Activated B cell treated with CpG ODN at 0.5 μM for 24 hours (primary cell): Measurements from ENCODE around the gene TMEM220. TPM values are rescaled to one million over a fixed set of nuclear protein-coding genes. Genes with fewer than 3 reads are reported as not detected.

Experiments
- ATAC-seq: fragments of 200-7000 bp; cut with Tn5 transposase; one replicate; pipeline ENCODE4 v1.10.0; 2021; ENCODE audit warnings: low read depth, mild to moderate bottlenecking, moderate library complexity
- CTCF ChIA-PET: fragments of 350-600 bp; sonication (Branson Sonifier 250); formaldehyde crosslinking; loops from one replicate; lab custom pipeline; 2021; ENCODE audit warnings: antibody characterized with exemption; lab: Charles Lee
- POLR2A ChIA-PET: fragments of 350-600 bp; sonication (Branson Sonifier 250); formaldehyde crosslinking; loops from one replicate; lab custom pipeline; 2021; ENCODE audit warnings: antibody characterized with exemption; lab: Charles Lee
- DNase-seq: peaks from one replicate; pipeline ENCODE4 v3.0.0; 2022
- H3K27ac Mint-ChIP-seq: one replicate; pipeline ENCODE4 v1.8.0; 2020; ENCODE audit warnings: mixed read lengths
- H3K27me3 Mint-ChIP-seq: one replicate; pipeline ENCODE4 v1.8.0; 2021; ENCODE audit warnings: mixed read lengths
- H3K36me3 Mint-ChIP-seq: one replicate; pipeline ENCODE4 v1.8.0; 2021; ENCODE audit warnings: low read depth, mixed read lengths
- H3K4me1 Mint-ChIP-seq: one replicate; pipeline ENCODE4 v1.8.0; 2021; ENCODE audit warnings: mixed read lengths
- H3K4me3 Mint-ChIP-seq: one replicate; pipeline ENCODE4 v1.8.0; 2020; ENCODE audit warnings: mild to moderate bottlenecking, mixed read lengths
- H3K9me3 Mint-ChIP-seq: one replicate; pipeline ENCODE4 v1.8.0; 2020; ENCODE audit warnings: mixed read lengths
- CTCF ChIP-seq: fragments of 200-600 bp; IDR thresholded peaks from one replicate; pipeline ENCODE4 v1.8.0; 2022; ENCODE audit warnings: antibody characterized with exemption, mild to moderate bottlenecking
- intact Hi-C: fragments of 100-400 bp; cut with micrococcal nuclease; formaldehyde crosslinking; loops from one replicate; pipeline ENCODE4 v1.15.1; 2024
- total RNA-seq: library from RNA; stranded (reverse); gene quantifications from 2 replicates; pipeline ENCODE4 v1.2.3, GENCODE V29; 2022

TMEM220 gene
- total RNA-seq, 1 donor from 2014 or later, result 1.6 TPM

GRCh38 chr17:10750210-10750609 is 20.4 kb upstream of the TMEM220 start:
- no peak for ATAC-seq
- Mint-ChIP-seq H3K4me3 (no peak overlapping the region), H3K27me3 (no peaks in the 10 kb centered on the region), H3K27ac (no peak overlapping the region), H3K9me3 (no peaks in the 10 kb centered on the region), H3K4me1 (no peaks in the 10 kb centered on the region), H3K36me3 (no peaks in the 10 kb centered on the region)
- TF ChIP-seq CTCF, result no peak
- intact Hi-C loops, result loop anchor here (10.0 kb wide), 1 partner anchor 95 kb away; no protein-coding TSS in a partner anchor
- DNase-seq, result no peak
- POLR2A ChIA-PET, result no interaction called here
- CTCF ChIA-PET, result no interaction called here

GRCh38 chr17:10748531-10749181 is 18.8 kb upstream of the TMEM220 start:
- H3K4me3 Mint-ChIP-seq, result no peak overlapping the region
- ATAC-seq (no peak), DNase-seq (no peak)
- H3K4me1 Mint-ChIP-seq, result no peaks in the 10 kb centered on the region
- TF ChIP-seq CTCF, result no peak
- no peaks in the 10 kb centered on the region for H3K9me3 Mint-ChIP-seq
- H3K27ac Mint-ChIP-seq, result no peak overlapping the region
- ChIA-PET CTCF (interaction anchor here (1.3 kb wide), 1 partner anchor 12 kb away, joined by 4 read pairs; no protein-coding TSS in a partner anchor), POLR2A (no interaction called here)
- no peaks in the 10 kb centered on the region for H3K36me3 Mint-ChIP-seq
- peaks cover 1% of the 10 kb centered on the region for H3K27me3 Mint-ChIP-seq
- intact Hi-C loops, result no loop called here

GRCh38 chr17:10745231-10745630 is 15.4 kb upstream of the TMEM220 start:
- TF ChIP-seq CTCF, result no peak
- Mint-ChIP-seq H3K4me1 (no peaks in the 10 kb centered on the region), H3K27me3 (peaks cover 3% of the 10 kb centered on the region), H3K4me3 (no peak overlapping the region), H3K36me3 (no peaks in the 10 kb centered on the region), H3K9me3 (no peaks in the 10 kb centered on the region), H3K27ac (no peak overlapping the region)
- intact Hi-C loops, result no loop called here
- ATAC-seq (no peak), DNase-seq (no peak)
- CTCF ChIA-PET, result no interaction called here
- POLR2A ChIA-PET, result no interaction called here

DNA sequence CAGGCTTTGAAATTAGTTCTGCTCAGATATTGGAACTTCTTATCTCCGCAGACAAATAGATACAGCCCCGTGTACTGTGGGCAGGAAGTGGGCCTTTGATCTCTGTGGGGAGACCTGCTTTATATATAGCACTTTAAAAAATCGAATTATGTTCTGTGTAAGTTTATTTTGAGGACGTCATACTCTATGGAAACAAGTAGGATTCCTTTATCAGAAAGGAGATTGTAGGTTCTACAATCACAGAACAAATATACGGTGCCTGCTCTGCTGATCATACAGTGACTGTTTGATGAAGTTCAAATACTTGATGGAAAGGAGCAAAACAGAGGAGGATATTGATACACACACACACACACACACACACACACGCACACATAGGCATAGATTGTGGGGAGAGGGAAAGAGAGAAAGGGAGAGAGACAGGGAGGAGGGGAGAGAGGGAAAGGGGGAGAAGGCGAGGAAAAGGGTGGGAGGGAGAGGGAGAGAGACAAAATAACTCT is 14.7 kb upstream of the TMEM220 start:
- H3K4me3 Mint-ChIP-seq, result no peak overlapping the region
- H3K27ac Mint-ChIP-seq, result no peak overlapping the region

More for the DNA sequence above, 14.7 kb upstream of the TMEM220 start:
- intact Hi-C loops, result no loop called here
- DNase-seq (no peak), ATAC-seq (no peak)
- POLR2A ChIA-PET, result no interaction called here
- no peaks in the 10 kb centered on the region for H3K36me3 Mint-ChIP-seq
- H3K27me3 Mint-ChIP-seq, result peaks cover 3% of the 10 kb centered on the region
- H3K9me3 Mint-ChIP-seq, result no peaks in the 10 kb centered on the region
- CTCF ChIA-PET, result no interaction called here
- no peak for TF ChIP-seq CTCF
- H3K4me1 Mint-ChIP-seq, result no peaks in the 10 kb centered on the region
